Measurements from ENCODE around the gene SLC51B. TPM values are rescaled to one million over a fixed set of nuclear protein-coding genes. Genes with fewer than 3 reads are reported as not detected.
"Not testable (repeated sequence)": the region's sequence is repeated elsewhere in the genome, so short reads cannot be mapped to it uniquely, and the experiment has no call there.

SLC51B gene
- total RNA-seq = not detected

DNA sequence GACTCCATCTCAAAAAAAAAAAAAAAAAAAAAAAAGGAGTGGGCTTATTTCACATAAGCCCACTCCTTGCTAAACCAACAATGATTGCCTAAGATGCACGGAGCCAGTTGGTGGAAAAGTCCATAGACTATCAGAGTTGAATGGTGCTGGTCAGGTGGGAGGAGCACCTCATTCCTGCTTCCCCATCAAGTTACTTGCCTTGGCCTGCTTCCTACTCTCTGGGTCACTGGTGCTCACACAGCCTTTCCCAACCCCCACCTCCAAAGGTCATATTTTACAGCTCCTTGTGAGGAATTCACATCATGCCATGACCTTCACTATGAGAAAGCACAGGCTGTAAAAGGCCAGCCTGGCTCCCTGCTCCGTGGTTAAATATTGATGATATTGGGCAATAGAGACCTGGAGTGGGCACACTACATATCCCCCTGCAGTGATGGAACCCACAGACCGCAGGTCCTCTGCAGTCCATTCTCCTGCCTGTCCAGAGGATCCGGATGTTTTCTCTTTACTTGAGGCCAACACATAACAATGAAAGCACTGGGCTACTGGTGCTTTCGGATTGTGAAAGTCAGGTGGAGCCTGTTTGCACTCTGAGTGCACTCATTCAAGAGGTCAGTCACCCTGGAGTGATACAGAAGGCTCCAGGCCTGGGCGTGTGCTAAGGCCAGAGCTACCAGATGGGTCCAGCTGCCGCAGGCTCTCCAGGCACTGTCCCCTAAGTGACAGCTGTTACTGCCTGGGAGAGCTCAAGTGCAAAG, at the start of gene SLC51B:
TSS of gene SLC51B (plus strand) at position 664 of the 758 bp plus-strand sequence. CDS start 4,618 bp downstream, outside the sequence.
- H3K36me3 Mint-ChIP-seq (ENCODE audit: low read depth) = no peaks in the 10 kb centered on the region
- POLR2A ChIA-PET = no interaction called here
- CTCF ChIA-PET = interaction anchor here (1.0 kb wide), 1 partner anchor 11 kb away, joined by 3 read pairs; no protein-coding TSS in a partner anchor

DNA sequence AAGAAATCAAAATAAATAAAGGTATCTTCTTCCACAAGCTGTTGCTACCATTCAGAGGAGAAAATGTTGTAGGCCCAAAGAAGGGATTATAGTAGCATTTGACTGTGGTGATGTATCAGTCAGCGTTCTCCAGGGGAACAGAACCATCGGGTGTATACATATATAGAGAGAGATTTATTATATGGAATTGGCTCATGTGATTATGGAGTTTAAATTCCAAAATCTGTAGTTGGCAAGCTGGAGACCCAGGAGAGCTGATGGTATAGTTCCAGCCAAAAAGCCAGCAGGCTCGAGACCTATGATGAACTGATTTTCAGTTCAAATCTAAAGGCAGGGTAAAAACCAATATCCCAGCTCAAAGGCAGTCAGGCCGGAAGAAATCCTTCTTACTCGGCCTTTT, 48.1 kb upstream of the SLC51B start:
- ChIA-PET POLR2A (interaction anchor here (1.3 kb wide), 1 partner anchor 8 kb away, joined by 3 read pairs; no protein-coding TSS in a partner anchor), CTCF (no interaction called here)
- Mint-ChIP-seq H3K27ac (no peak overlapping the region), H3K4me3 (no peak overlapping the region), H3K27me3 (no peaks in the 10 kb centered on the region), H3K36me3 (ENCODE audit: low read depth) (no peaks in the 10 kb centered on the region), H3K4me1 (peaks cover 5% of the 10 kb centered on the region), H3K9me3 (no peaks in the 10 kb centered on the region)
- DNase-seq = no peak

More for the DNA sequence above, at the start of gene SLC51B:
- peaks cover 7% of the 10 kb centered on the region for H3K4me1 Mint-ChIP-seq
- H3K27ac Mint-ChIP-seq = no peak within 1 kb of the TSS
- DNase-seq = no peak
- H3K27me3 Mint-ChIP-seq = peaks cover 11% of the 10 kb centered on the region
- no peak within 1 kb of the TSS for H3K4me3 Mint-ChIP-seq
- H3K9me3 Mint-ChIP-seq = no peaks in the 10 kb centered on the region

DNA sequence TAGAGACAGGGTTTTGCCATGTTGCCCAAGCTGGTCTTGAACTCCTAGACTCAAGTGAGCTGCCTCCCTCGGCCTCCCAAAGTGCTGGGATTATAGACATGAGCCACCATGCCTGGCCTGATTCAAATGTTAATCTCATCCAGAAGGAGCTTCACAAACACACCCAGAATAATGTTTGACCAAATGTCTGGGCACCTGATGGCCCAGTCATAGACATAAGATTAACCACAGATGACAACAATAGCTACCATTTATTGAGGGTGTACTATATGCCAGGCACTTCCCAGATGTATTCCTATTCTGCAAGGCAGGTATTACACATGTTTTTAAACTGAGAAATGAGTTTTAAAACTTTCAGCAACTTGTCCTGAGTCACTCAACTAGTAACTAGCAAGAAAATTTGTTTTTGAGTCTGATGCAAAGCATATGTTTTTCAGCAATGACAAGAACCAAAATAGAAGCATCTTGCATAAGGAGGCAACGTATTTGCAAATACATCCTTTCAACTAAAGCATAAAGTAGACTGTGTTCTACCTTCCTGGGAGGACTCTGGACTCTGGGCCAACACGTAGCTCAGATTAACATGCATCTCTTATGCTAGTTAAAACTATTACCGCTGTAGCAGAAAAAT, 47.3 kb upstream of the SLC51B start:
- Mint-ChIP-seq H3K36me3 (ENCODE audit: low read depth) (peaks cover under 1% of the 10 kb centered on the region), H3K4me1 (peaks cover 4% of the 10 kb centered on the region), H3K27ac (no peak overlapping the region), H3K9me3 (no peaks in the 10 kb centered on the region), H3K4me3 (no peak overlapping the region), H3K27me3 (no peaks in the 10 kb centered on the region)
- DNase-seq = no peak
- ChIA-PET POLR2A (interaction anchor here (1.3 kb wide), 2 partner anchors 8 to 9 kb away, joined by 3 read pairs; partner anchors contain the start of gene SPG21), CTCF (interaction anchor here (1.0 kb wide), 1 partner anchor 9 kb away, joined by 4 read pairs; no protein-coding TSS in a partner anchor)

DNA sequence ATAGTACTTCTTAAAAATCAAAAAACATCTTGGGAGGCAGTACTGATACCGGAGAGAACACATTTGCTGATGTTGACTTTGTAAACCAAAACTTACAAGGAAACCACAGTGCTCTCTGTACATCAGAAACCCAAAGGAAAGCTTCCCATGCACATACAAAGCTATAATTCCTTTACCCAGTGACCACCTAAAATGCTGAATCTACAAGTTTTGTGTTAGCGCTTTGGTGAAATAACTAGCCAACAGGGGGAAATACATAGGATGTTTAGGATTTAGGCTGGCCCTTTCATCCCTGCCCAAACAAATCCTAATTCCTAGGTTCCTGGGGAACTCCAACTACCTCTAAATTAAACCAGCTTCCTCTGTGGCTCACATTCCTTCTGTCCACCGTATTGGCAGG, 40.2 kb upstream of the SLC51B start:
- H3K4me1 Mint-ChIP-seq = peaks cover 1% of the 10 kb centered on the region
- DNase-seq = no peak
- H3K27me3 Mint-ChIP-seq = no peaks in the 10 kb centered on the region
- H3K27ac Mint-ChIP-seq = no peak overlapping the region
- H3K4me3 Mint-ChIP-seq = no peak overlapping the region
- CTCF ChIA-PET = no interaction called here
- H3K9me3 Mint-ChIP-seq = no peaks in the 10 kb centered on the region
- POLR2A ChIA-PET = no interaction called here
- peaks cover 7% of the 10 kb centered on the region for H3K36me3 Mint-ChIP-seq (ENCODE audit: low read depth)

DNA sequence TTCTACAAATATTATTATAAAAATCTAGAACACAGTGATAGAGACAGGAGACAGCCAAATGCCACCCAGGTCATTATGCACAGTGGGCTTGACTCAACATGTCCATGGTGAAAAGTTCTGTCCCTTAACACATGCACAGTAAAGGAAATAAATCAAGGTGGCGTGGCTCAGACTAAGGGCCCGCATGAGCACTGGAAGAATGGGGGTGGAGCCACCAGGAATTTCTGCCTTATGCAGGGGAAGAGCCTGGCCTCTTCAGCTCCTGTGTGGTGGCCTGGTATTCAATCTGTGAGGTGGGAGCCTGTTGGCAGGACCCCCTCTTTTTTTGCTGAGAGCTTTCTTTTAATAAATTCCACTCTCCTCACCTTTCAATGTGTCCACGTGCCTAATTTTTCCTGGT, 38.3 kb upstream of the SLC51B start:
- POLR2A ChIA-PET = no interaction called here

DNA sequence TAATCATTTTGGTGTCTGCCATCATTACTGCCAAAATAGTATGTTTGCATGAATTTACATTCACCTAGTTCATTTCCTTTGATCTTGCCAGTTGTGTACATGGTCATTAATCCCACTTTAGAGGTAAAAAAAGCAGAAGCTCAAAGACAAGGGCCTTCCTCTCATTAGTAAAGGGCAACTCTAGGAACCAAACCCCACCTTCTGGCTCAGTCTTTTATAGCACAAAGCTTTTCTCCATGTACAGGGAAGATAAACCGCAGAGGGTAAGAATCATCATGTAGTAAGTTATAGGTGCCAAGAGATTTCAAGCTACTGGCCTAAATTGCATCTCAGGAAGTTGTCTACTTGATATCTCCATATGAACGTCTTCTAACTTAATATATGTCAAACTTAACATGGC, 36.2 kb upstream of the SLC51B start:
- no peak overlapping the region for H3K4me3 Mint-ChIP-seq

More for the DNA sequence above, 38.3 kb upstream of the SLC51B start:
- Mint-ChIP-seq H3K27ac (no peak overlapping the region), H3K27me3 (no peaks in the 10 kb centered on the region), H3K36me3 (ENCODE audit: low read depth) (peaks cover 22% of the 10 kb centered on the region), H3K9me3 (no peaks in the 10 kb centered on the region), H3K4me1 (peaks cover 1% of the 10 kb centered on the region), H3K4me3 (no peak overlapping the region)
- no peak for DNase-seq
- CTCF ChIA-PET = no interaction called here

DNA sequence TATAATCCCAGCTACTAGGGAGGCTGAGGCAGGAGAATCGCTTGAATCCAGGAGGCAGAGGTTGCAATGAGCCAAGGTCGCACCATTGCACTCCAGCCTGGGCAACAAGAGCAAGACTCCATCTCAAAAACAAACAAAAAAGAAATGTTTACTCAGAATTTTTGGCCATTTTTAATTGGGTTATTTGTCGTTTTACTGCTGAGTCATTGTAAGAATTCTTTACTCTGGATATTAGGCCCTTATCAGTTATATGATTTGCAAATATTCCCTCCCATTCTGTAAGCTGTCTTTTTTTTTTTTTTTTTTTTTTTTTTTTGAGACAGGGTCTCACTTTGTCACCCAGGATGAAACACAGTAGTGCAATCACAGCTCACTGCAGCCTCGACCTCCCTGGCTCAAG, 34.0 kb upstream of the SLC51B start:
- ChIA-PET CTCF (interaction anchor here (0.6 kb wide), 1 partner anchor 1843 kb away, joined by 4 read pairs; no protein-coding TSS in a partner anchor), POLR2A (interaction anchor here (1.1 to 1.3 kb wide), 2 partner anchors 17 to 21 kb away, joined by 3 to 5 read pairs; partner anchors contain the start of gene SPG21)

More for the DNA sequence above, 36.2 kb upstream of the SLC51B start:
- Mint-ChIP-seq H3K36me3 (ENCODE audit: low read depth) (peaks cover 35% of the 10 kb centered on the region), H3K4me1 (peaks cover 1% of the 10 kb centered on the region), H3K27ac (no peak overlapping the region), H3K27me3 (no peaks in the 10 kb centered on the region), H3K9me3 (peaks cover 4% of the 10 kb centered on the region)
- ChIA-PET CTCF (interaction anchor here (1.0 to 1.7 kb wide), 5 partner anchors 9 to 174 kb away, joined by 3 to 6 read pairs (median 3); partner anchors contain the start of gene SPG21), POLR2A (no interaction called here)
- DNase-seq = no peak

DNA sequence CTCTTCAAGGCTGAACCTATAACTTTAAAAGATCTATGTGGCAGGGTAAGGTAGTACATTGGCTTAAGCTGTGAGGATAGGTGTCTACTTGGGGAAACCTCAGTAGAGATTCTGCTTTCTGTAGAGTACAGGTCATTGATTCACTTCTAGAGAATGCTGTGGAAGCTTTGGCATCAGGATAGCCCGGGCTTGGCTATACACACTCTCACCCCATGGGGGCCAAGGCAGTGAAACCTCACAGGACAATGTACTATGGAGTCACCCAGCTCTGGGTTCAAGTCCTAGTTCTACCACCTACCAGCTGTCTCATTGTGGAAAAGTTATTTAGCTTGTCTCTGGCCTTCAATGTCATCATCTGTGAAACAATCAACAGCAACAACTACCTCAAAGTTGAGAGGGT, 24.8 kb upstream of the SLC51B start:
- DNase-seq = no peak
- no peak overlapping the region for H3K27ac Mint-ChIP-seq
- H3K36me3 Mint-ChIP-seq (ENCODE audit: low read depth) = peaks cover 39% of the 10 kb centered on the region
- ChIA-PET POLR2A (interaction anchor here (1.0 kb wide), 1 partner anchor 21 kb away, joined by 3 read pairs; no protein-coding TSS in a partner anchor), CTCF (interaction anchor here (0.5 to 1.0 kb wide), 3 partner anchors 32 to 294 kb away, joined by 3 read pairs; no protein-coding TSS in a partner anchor)
- no peak overlapping the region for H3K4me3 Mint-ChIP-seq
- peaks cover 2% of the 10 kb centered on the region for H3K4me1 Mint-ChIP-seq
- H3K9me3 Mint-ChIP-seq = no peaks in the 10 kb centered on the region
- no peaks in the 10 kb centered on the region for H3K27me3 Mint-ChIP-seq

More for the DNA sequence above, 34.0 kb upstream of the SLC51B start:
- not testable (repeated sequence) for H3K27me3 Mint-ChIP-seq, H3K9me3 Mint-ChIP-seq, DNase-seq, H3K4me1 Mint-ChIP-seq, H3K4me3 Mint-ChIP-seq, H3K27ac Mint-ChIP-seq
- peaks cover 49% of the 10 kb centered on the region for H3K36me3 Mint-ChIP-seq (ENCODE audit: low read depth)

DNA sequence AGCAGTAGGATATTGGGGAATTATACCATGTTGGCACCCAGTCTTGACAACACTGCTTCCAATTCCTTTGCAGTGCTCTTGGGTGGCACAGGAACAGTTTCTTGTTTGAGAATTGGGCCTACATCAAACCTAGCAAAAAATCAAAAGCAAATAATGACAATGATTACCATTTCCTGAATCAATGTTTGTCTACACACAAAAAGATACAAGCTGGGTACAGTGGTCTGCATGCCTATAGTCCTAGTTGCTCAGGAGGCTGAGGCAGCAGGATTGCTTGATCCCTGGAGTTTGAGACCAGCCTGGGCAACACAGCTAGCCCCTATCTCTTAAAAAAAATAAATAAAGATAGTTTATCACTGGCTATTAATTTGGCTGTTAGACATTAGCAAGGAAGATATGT, 23.7 kb upstream of the SLC51B start:
- ChIA-PET CTCF (no interaction called here), POLR2A (no interaction called here)
- no peaks in the 10 kb centered on the region for H3K27me3 Mint-ChIP-seq
- H3K27ac Mint-ChIP-seq = no peak overlapping the region
- H3K9me3 Mint-ChIP-seq = no peaks in the 10 kb centered on the region
- no peak for DNase-seq
- no peak overlapping the region for H3K4me3 Mint-ChIP-seq
- H3K36me3 Mint-ChIP-seq (ENCODE audit: low read depth) = peaks cover 39% of the 10 kb centered on the region
- peaks cover 2% of the 10 kb centered on the region for H3K4me1 Mint-ChIP-seq

DNA sequence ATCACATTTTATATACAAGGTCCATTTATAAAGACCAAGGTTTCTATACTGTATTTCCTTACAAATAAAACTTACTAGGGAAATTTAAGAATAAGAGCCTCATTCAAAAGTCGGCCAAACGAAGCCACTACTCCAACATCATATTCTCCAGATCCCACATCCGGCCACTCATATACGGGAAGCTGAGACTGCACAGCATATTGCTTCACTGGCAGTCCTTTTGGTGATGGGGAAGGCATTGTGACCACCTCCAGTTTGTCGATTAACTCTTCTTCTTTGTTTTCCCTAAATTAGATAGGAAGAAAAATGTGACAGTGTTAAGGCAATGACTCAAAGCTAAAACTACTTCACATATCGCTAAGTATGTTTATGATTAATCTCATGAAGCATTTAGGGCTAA, 18.4 kb upstream of the SLC51B start:
- H3K27me3 Mint-ChIP-seq = peaks cover 7% of the 10 kb centered on the region
- H3K4me3 Mint-ChIP-seq = no peak overlapping the region
- H3K27ac Mint-ChIP-seq = no peak overlapping the region
- no peak for DNase-seq
- ChIA-PET POLR2A (no interaction called here), CTCF (interaction anchor here (1.6 kb wide), 1 partner anchor 29 kb away, joined by 3 read pairs; no protein-coding TSS in a partner anchor)
- H3K4me1 Mint-ChIP-seq = peaks cover 16% of the 10 kb centered on the region
- H3K9me3 Mint-ChIP-seq = no peaks in the 10 kb centered on the region
- peaks cover 26% of the 10 kb centered on the region for H3K36me3 Mint-ChIP-seq (ENCODE audit: low read depth)

DNA sequence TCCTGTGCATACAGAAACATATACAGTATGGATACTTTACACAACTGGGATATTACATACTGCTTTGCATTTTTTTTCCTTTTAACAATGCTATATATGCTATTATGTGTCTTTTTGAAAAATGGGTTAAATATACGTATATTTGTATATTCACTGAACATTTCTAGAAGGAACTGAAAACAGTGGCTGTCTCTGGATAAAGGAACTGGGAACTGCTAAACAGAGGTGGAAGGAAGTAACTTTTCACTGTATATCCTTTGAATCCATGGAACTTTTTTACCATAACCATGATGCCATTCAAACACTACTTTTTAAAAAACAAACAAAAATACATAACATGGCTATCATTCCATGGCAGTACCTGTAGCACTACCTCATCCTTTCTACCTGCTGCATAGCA, 17.6 kb upstream of the SLC51B start:
- ChIA-PET POLR2A (interaction anchor here (1.4 kb wide), 1 partner anchor 12 kb away, joined by 4 read pairs; no protein-coding TSS in a partner anchor), CTCF (no interaction called here)
- H3K27me3 Mint-ChIP-seq = peaks cover 16% of the 10 kb centered on the region
- no peaks in the 10 kb centered on the region for H3K9me3 Mint-ChIP-seq
- no peak for DNase-seq
- H3K4me3 Mint-ChIP-seq = peak overlapping the region; percentile 81
- peaks cover 26% of the 10 kb centered on the region for H3K36me3 Mint-ChIP-seq (ENCODE audit: low read depth)
- H3K27ac Mint-ChIP-seq = no peak overlapping the region
- H3K4me1 Mint-ChIP-seq = peaks cover 16% of the 10 kb centered on the region

DNA sequence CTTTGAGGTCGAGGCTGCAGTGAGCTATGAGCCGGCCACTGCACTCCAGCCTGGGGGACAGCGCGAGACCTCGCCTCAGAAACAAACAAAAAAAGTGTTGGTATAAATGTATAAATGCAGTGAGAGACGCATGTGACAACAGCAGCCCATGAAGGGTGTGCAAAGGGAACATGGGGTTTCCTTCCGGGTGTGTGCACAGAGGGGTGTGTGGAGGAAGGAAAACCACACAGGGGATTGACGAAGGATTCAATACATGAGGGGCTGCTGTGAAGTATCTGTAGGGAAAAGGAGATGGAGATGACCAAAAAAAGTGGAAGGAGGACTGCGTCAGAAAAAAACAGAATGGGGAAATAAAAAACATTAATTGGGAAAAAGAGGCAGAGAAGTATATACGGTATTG, 16.8 kb upstream of the SLC51B start:
- Mint-ChIP-seq H3K27me3 (peaks cover 18% of the 10 kb centered on the region), H3K27ac (peak overlapping the region; percentile 48), H3K4me1 (peaks cover 20% of the 10 kb centered on the region), H3K9me3 (no peaks in the 10 kb centered on the region), H3K36me3 (ENCODE audit: low read depth) (peaks cover 24% of the 10 kb centered on the region), H3K4me3 (peak overlapping the region; percentile 81)
- POLR2A ChIA-PET = interaction anchor here (1.4 kb wide), 1 partner anchor 13 kb away, joined by 4 read pairs; no protein-coding TSS in a partner anchor
- CTCF ChIA-PET = no interaction called here
- DNase-seq = peak; percentile 23

Measured in activated CD4-positive, alpha-beta memory T cell treated with anti-CD3 and anti-CD28 coated beads, Interleukin-2, amount 10 ng/mL, durations not matched to agents 7 days and 5 days (primary cell).